Gastrocnemius medialis (tissue), 4 donors: ENCODE measurements around the gene ARHGEF7. TPM values are rescaled to one million over a fixed set of nuclear protein-coding genes. Genes with fewer than 3 reads are reported as not detected.

Source experiments
- ATAC-seq, 2 donors: fragments of 150-250 bp; one replicate each; pipeline ENCODE4 v1.9.1; 2016
- DNase-seq, 2 donors: peaks; one replicate each; pipeline ENCODE4 v3.0.0-alpha.2; 2019
- H3K27ac ChIP-seq, 4 donors: fragments of 200-600 bp; sonication (generic); 1 replicate in 1 of 4; 2 replicates in 3 of 4; pipeline ENCODE4 v1.5.1; 2016 to 2018; ENCODE audit warnings: mild to moderate bottlenecking in 2 of 4, moderate library complexity in 1 of 4
- H3K27me3 ChIP-seq, 3 donors: fragments of 200-600 bp; sonication (generic) in 2 of 3; 1 replicate in 1 of 3; 2 replicates in 2 of 3; pipeline versions ENCODE4 v1.5.1 to v1.6.0; 2016 to 2019; ENCODE audit warnings: mild to moderate bottlenecking in 1 of 3, moderate library complexity in 1 of 3
- H3K36me3 ChIP-seq, 2 donors: fragments of 200-600 bp; sonication (generic) in 1 of 2; one replicate each; pipeline ENCODE4 v1.5.1; 2017 to 2018
- H3K4me1 ChIP-seq, 2 donors: fragments of 200-600 bp; sonication (generic) in 1 of 2; one replicate each; pipeline ENCODE4 v1.5.1; 2016 to 2017; ENCODE audit warnings: mild to moderate bottlenecking in 2 of 2
- H3K4me3 ChIP-seq, 4 donors: fragments of 200-600 bp; sonication (generic) in 3 of 4; 1 replicate in 1 of 4; 2 replicates in 3 of 4; pipeline ENCODE4 v1.5.1; 2016 to 2019; ENCODE audit warnings: mild to moderate bottlenecking in 2 of 4
- H3K9me3 ChIP-seq, 3 donors: fragments of 200-600 bp; sonication (generic) in 2 of 3; 1 replicate in 1 of 3; 2 replicates in 2 of 3; pipeline ENCODE4 v1.5.1; 2016 to 2019
- CTCF ChIP-seq, 5 experiments: fragments of 450-650 bp in 3 of 5; fragments of 200-600 bp in 2 of 5; sonication (generic) in 2 of 5; IDR thresholded peaks in 4 of 5; conservative IDR thresholded peaks in 1 of 5; 1 replicate in 4 of 5; 2 replicates in 1 of 5; pipeline ENCODE4 v1.5.1; 2016 to 2019; ENCODE audit warnings: antibody characterized with exemption in 5 of 5, mild to moderate bottlenecking in 3 of 5, moderate library complexity in 3 of 5
- POLR2A ChIP-seq, 2 donors: fragments of 450-650 bp; IDR thresholded peaks; one replicate each; pipeline ENCODE4 v1.6.1; 2017; ENCODE audit warnings: antibody characterized with exemption in 2 of 2, mild to moderate bottlenecking in 2 of 2, moderate library complexity in 2 of 2
- in situ Hi-C, 4 donors: fragments of 200-750 bp; cut with MboI; loops; one replicate each; pipeline versions ENCODE4 v1.15.0 to v1.8.0; 2017; ENCODE audit warnings: low sequenced_read_pairs in 4 of 4
- intact Hi-C: fragments of 100-400 bp; cut with DNase I; formaldehyde crosslinking; loops from one replicate; pipeline ENCODE4 v1.15.1; 2023; ENCODE audit warnings: low total_unique reads
- total RNA-seq, 4 donors: library from RNA; depleted of rRNA; stranded (reverse); fragments of >200 nt; gene quantifications; one replicate each; pipeline versions ENCODE4 v1.1.0 to v1.2.3, GENCODE V29; 2016

Gene ARHGEF7
- total RNA-seq, 4 donors from 2014 or later, result 24.5 to 56.9 (median 31.3) TPM

- no peaks in the 10 kb centered on the region for H3K36me3 ChIP-seq
- peak in 1 of 2 donors; percentile 24 for ATAC-seq
- H3K27me3 ChIP-seq, result no peaks in the 10 kb centered on the region
- TF ChIP-seq POLR2A (IDR thresholded peaks at IDR 0.05) (no peak), CTCF (IDR thresholded peaks at IDR 0.05 in 4 of 5, conservative IDR thresholded peaks at IDR 0.05 in 1 of 5) (no peak)
- no peak for DNase-seq
- H3K4me3 ChIP-seq, result no peak overlapping the region
- no peaks in the 10 kb centered on the region for H3K9me3 ChIP-seq
- H3K27ac ChIP-seq, result peak overlapping the region; percentile 73 to 82 (median 80)
- in situ Hi-C loops, result no loop called here
- intact Hi-C loops, result no loop called here
- peaks cover 76 to 77% of the 10 kb centered on the region in 2 donors for H3K4me1 ChIP-seq
Observed at GRCh38 chr13:111178402-111178801, 63.3 kb downstream of the ARHGEF7 start.

- intact Hi-C loops (no loop called here), in situ Hi-C loops (no loop called here)
- Histone ChIP-seq H3K36me3 (no peaks in the 10 kb centered on the region), H3K4me3 (no peak overlapping the region), H3K9me3 (no peaks in the 10 kb centered on the region), H3K27ac (peak overlapping the region; percentile 0 to 82 (median 80)), H3K4me1 (peaks cover 74 to 81% of the 10 kb centered on the region in 2 donors), H3K27me3 (no peaks in the 10 kb centered on the region)
- ATAC-seq (no peak), DNase-seq (no peak)
- TF ChIP-seq POLR2A (IDR thresholded peaks at IDR 0.05) (no peak), CTCF (IDR thresholded peaks at IDR 0.05 in 4 of 5, conservative IDR thresholded peaks at IDR 0.05 in 1 of 5) (no peak)
Observed at GRCh38 chr13:111179908-111180760, 65.0 kb downstream of the ARHGEF7 start.

- Histone ChIP-seq H3K27ac (peak overlapping the region in 1 of 4 donors; percentile 5), H3K4me3 (no peak overlapping the region), H3K27me3 (no peaks in the 10 kb centered on the region), H3K36me3 (no peaks in the 10 kb centered on the region), H3K9me3 (no peaks in the 10 kb centered on the region), H3K4me1 (peaks cover 74 to 84% of the 10 kb centered on the region in 2 donors)
- TF ChIP-seq POLR2A (IDR thresholded peaks at IDR 0.05) (no peak), CTCF (IDR thresholded peaks at IDR 0.05 in 4 of 5, conservative IDR thresholded peaks at IDR 0.05 in 1 of 5) (no peak)
- intact Hi-C loops, result no loop called here
- in situ Hi-C loops, result no loop called here
- ATAC-seq, result no peak
- no peak for DNase-seq
Observed at GRCh38 chr13:111181977-111182376, 66.9 kb downstream of the ARHGEF7 start.

GRCh38 chr13:111183087-111183645, 68.1 kb downstream of the ARHGEF7 start:
- ATAC-seq, result no peak
- TF ChIP-seq CTCF (IDR thresholded peaks at IDR 0.05 in 4 of 5, conservative IDR thresholded peaks at IDR 0.05 in 1 of 5) (no peak), POLR2A (IDR thresholded peaks at IDR 0.05) (no peak)
- DNase-seq, result no peak
- in situ Hi-C loops (no loop called here), intact Hi-C loops (no loop called here)
- H3K36me3 ChIP-seq, result no peaks in the 10 kb centered on the region
- H3K27me3 ChIP-seq, result no peaks in the 10 kb centered on the region
- no peaks in the 10 kb centered on the region for H3K9me3 ChIP-seq
- peak overlapping the region in 3 of 4 donors; percentile 68 to 80 (median 77) for H3K27ac ChIP-seq
- H3K4me3 ChIP-seq, result no peak overlapping the region
- H3K4me1 ChIP-seq, result peaks cover 74 to 83% of the 10 kb centered on the region in 2 donors
